ENCODE data around the gene BABAM1. TPM values are rescaled to one million over a fixed set of nuclear protein-coding genes. Genes with fewer than 3 reads are reported as not detected.

The BABAM1 gene
- total and polyA plus RNA-seq, 5 donors from 2014 or later = 82.3 to 140 (median 116) TPM

DNA sequence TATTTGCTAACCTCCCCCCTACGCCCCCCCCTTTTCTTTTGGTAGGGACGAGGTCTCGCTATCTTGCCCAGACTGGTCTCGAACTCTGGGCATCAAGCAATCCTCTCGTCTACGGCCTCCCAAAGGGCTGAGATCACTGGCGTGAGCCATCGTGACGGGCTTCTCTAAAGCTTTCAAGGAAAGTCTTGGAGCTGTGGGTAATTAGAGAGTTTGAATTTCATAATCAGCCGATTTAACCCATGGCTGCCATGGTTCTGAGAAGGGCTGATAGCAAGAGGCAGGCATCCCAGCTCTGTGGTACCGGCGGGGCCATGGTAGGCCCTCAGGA, 36.7 kb downstream of the BABAM1 start:
- Histone ChIP-seq H3K27me3 (ENCODE audit: control insufficient read depth, insufficient read depth, low read length) (no peaks in the 10 kb centered on the region), H3K9me3 (ENCODE audit: control insufficient read depth in 2 of 2, low read length in 2 of 2) (no peaks in the 10 kb centered on the region), H3K27ac (ENCODE audit: insufficient read depth, low read length, poor library complexity, severe bottlenecking) (peak overlapping the region; percentile 72), H3K4me1 (ENCODE audit: control insufficient read depth, insufficient read depth, low read length, poor library complexity, severe bottlenecking) (peaks cover 40% of the 10 kb centered on the region), H3K4me3 (ENCODE audit: low read depth, low read length) (peak overlapping the region; percentile 32), H3K36me3 (ENCODE audit: control insufficient read depth, insufficient read depth, low read length) (no peaks in the 10 kb centered on the region)
- DNase-seq = no peak
- H3K27me3 Mint-ChIP-seq = no peaks in the 10 kb centered on the region
- no peaks in the 10 kb centered on the region for H3K9me3 Mint-ChIP-seq
- H3K36me3 Mint-ChIP-seq = no peaks in the 10 kb centered on the region
- H3K4me3 Mint-ChIP-seq = peak overlapping the region; percentile 80 to 96 (median 84)
- peak overlapping the region in 2 of 3 donors; percentile 14 to 58 for H3K27ac Mint-ChIP-seq
- no peak for ATAC-seq (ENCODE audit: low read depth in 2 of 2)
- H3K4me1 Mint-ChIP-seq = peaks cover 6 to 48% (median 23%) of the 10 kb centered on the region in 4 donors

DNA sequence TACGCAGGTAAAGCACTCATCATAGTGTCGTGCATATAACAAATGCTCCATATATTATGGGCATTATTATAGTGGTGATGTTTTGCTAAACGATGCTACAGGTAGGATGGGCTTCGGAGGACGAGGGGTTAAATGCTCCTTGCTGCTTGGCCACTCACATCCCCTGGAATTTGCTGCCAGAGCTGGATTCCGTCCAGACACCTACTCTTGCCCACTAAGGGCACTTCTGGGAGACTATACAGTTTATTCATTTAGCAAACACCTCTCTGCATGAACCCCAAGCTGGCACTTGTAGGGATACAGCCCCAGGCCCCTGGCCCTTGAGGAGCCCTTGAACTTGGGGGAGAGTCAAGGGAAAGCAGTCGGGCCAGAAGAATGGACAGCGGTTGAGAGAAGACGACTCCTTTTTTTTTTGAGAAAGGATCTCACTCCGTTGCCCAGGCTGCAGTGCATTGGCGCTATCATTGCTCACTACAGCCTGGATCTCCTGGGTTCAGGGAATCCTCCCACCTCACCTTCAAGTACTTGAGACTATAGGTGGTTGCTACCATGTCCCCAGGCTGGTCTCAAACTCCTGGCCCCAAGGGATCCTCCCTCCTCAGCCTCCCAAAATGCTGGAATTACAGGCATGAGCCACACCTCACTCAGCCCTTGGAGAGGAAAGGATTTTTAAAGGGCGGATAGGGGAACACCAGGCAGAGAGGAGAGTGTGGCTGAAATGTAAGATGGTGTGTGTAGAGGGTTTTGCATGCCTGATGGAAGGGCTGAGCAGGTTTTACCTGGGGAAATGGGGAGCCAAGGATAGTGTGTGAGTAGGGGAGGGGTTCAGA, 37.4 kb downstream of the BABAM1 start:
- no peaks in the 10 kb centered on the region for H3K36me3 ChIP-seq (ENCODE audit: control insufficient read depth, insufficient read depth, low read length)
- H3K9me3 ChIP-seq (ENCODE audit: control insufficient read depth in 2 of 2, low read length in 2 of 2) = no peaks in the 10 kb centered on the region
- Mint-ChIP-seq H3K9me3 (no peaks in the 10 kb centered on the region), H3K36me3 (peaks cover 5% of the 10 kb centered on the region), H3K27ac (peak overlapping the region; percentile 73 to 95 (median 79)), H3K27me3 (no peaks in the 10 kb centered on the region), H3K4me3 (peak overlapping the region; percentile 92 to 96 (median 93)), H3K4me1 (peaks cover 11 to 55% (median 27%) of the 10 kb centered on the region in 4 donors)
- ATAC-seq (ENCODE audit: low read depth in 2 of 2) = no peak
- peak overlapping the region; percentile 88 for H3K27ac ChIP-seq (ENCODE audit: insufficient read depth, low read length, poor library complexity, severe bottlenecking)
- no peak for DNase-seq
- peak overlapping the region; percentile 44 for H3K4me3 ChIP-seq (ENCODE audit: low read depth, low read length)
- H3K4me1 ChIP-seq (ENCODE audit: control insufficient read depth, insufficient read depth, low read length, poor library complexity, severe bottlenecking) = peaks cover 43% of the 10 kb centered on the region
- H3K27me3 ChIP-seq (ENCODE audit: control insufficient read depth, insufficient read depth, low read length) = no peaks in the 10 kb centered on the region

- H3K9me3 ChIP-seq (ENCODE audit: control insufficient read depth in 2 of 2, low read length in 2 of 2) = no peaks in the 10 kb centered on the region
- peak overlapping the region; percentile 92 to 96 (median 93) for H3K4me3 Mint-ChIP-seq
- H3K9me3 Mint-ChIP-seq = no peaks in the 10 kb centered on the region
- H3K4me1 Mint-ChIP-seq = peaks cover 11 to 56% (median 28%) of the 10 kb centered on the region in 4 donors
- no peaks in the 10 kb centered on the region for H3K36me3 ChIP-seq (ENCODE audit: control insufficient read depth, insufficient read depth, low read length)
- H3K36me3 Mint-ChIP-seq = peaks cover 5% of the 10 kb centered on the region
- no peaks in the 10 kb centered on the region for H3K27me3 Mint-ChIP-seq
- H3K27ac ChIP-seq (ENCODE audit: insufficient read depth, low read length, poor library complexity, severe bottlenecking) = peak overlapping the region; percentile 88
- ATAC-seq (ENCODE audit: low read depth in 2 of 2) = no peak
- H3K4me3 ChIP-seq (ENCODE audit: low read depth, low read length) = peak overlapping the region; percentile 44
- H3K4me1 ChIP-seq (ENCODE audit: control insufficient read depth, insufficient read depth, low read length, poor library complexity, severe bottlenecking) = peaks cover 49% of the 10 kb centered on the region
- DNase-seq = no peak
- no peaks in the 10 kb centered on the region for H3K27me3 ChIP-seq (ENCODE audit: control insufficient read depth, insufficient read depth, low read length)
- H3K27ac Mint-ChIP-seq = peak overlapping the region; percentile 73 to 95 (median 79)
Measured at GRCh38 chr19:17305216-17305516, 37.9 kb downstream of the BABAM1 start.

GRCh38 chr19:17305517-17306284, 38.5 kb downstream of the BABAM1 start, which contains the start of gene MRPL34:
MRPL34 (plus strand) TSS chr19:17305872; CDS start chr19:17305893, 21 bp downstream.
- no peaks in the 10 kb centered on the region for H3K9me3 ChIP-seq (ENCODE audit: control insufficient read depth in 2 of 2, low read length in 2 of 2)
- H3K27me3 Mint-ChIP-seq = no peaks in the 10 kb centered on the region
- H3K4me3 ChIP-seq (ENCODE audit: low read depth, low read length) = peak within 1 kb of the TSS; percentile 71
- no peaks in the 10 kb centered on the region for H3K27me3 ChIP-seq (ENCODE audit: control insufficient read depth, insufficient read depth, low read length)
- peak within 1 kb of the TSS; percentile 73 to 95 (median 88) for H3K27ac Mint-ChIP-seq
- peak within 1 kb of the TSS; percentile 92 to 96 (median 93) for H3K4me3 Mint-ChIP-seq
- DNase-seq (peak; percentile 93 to 99 (median 96)), ATAC-seq (ENCODE audit: low read depth in 2 of 2) (peak; percentile 62 to 63)
- peaks cover 54% of the 10 kb centered on the region for H3K4me1 ChIP-seq (ENCODE audit: control insufficient read depth, insufficient read depth, low read length, poor library complexity, severe bottlenecking)
- H3K36me3 ChIP-seq (ENCODE audit: control insufficient read depth, insufficient read depth, low read length) = no peaks in the 10 kb centered on the region
- peaks cover 11 to 62% (median 30%) of the 10 kb centered on the region in 4 donors for H3K4me1 Mint-ChIP-seq
- peak within 1 kb of the TSS; percentile 88 for H3K27ac ChIP-seq (ENCODE audit: insufficient read depth, low read length, poor library complexity, severe bottlenecking)
- H3K9me3 Mint-ChIP-seq = no peaks in the 10 kb centered on the region
- peaks cover 5% of the 10 kb centered on the region for H3K36me3 Mint-ChIP-seq

DNA sequence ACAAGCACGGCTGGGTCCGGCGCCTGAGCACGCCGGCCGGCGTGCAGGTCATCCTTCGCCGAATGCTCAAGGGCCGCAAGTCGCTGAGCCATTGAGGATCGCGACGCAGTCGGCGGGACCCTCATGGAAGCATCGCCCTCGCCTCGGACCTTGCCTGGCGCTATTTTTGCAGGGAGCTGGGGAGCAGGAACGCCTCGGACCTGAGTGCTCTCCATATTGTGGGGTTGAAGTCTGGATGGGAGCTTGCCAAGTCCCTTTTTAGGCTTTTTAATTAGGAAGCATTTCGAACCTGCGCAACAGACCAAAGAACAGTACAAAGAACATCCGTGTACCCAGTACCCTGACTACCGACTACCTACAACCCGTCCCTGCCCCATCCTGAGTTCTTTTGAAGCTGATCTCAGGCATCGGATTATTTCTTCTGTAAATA, 39.1 kb downstream of the BABAM1 start:
- no peaks in the 10 kb centered on the region for H3K27me3 ChIP-seq (ENCODE audit: control insufficient read depth, insufficient read depth, low read length)
- H3K27me3 Mint-ChIP-seq = no peaks in the 10 kb centered on the region
- H3K36me3 Mint-ChIP-seq = peaks cover 5% of the 10 kb centered on the region
- H3K27ac ChIP-seq (ENCODE audit: insufficient read depth, low read length, poor library complexity, severe bottlenecking) = peak overlapping the region; percentile 88
- peak overlapping the region; percentile 71 for H3K4me3 ChIP-seq (ENCODE audit: low read depth, low read length)
- no peaks in the 10 kb centered on the region for H3K36me3 ChIP-seq (ENCODE audit: control insufficient read depth, insufficient read depth, low read length)
- ATAC-seq (ENCODE audit: low read depth in 2 of 2) = no peak
- no peaks in the 10 kb centered on the region for H3K9me3 Mint-ChIP-seq
- peak in 1 of 3 donors; percentile 26 for DNase-seq
- H3K9me3 ChIP-seq (ENCODE audit: control insufficient read depth in 2 of 2, low read length in 2 of 2) = no peaks in the 10 kb centered on the region
- peak overlapping the region; percentile 92 to 96 (median 93) for H3K4me3 Mint-ChIP-seq
- peaks cover 11 to 67% (median 32%) of the 10 kb centered on the region in 4 donors for H3K4me1 Mint-ChIP-seq
- peak overlapping the region in 2 of 3 donors; percentile 73 to 88 for H3K27ac Mint-ChIP-seq
- peaks cover 57% of the 10 kb centered on the region for H3K4me1 ChIP-seq (ENCODE audit: control insufficient read depth, insufficient read depth, low read length, poor library complexity, severe bottlenecking)

DNA sequence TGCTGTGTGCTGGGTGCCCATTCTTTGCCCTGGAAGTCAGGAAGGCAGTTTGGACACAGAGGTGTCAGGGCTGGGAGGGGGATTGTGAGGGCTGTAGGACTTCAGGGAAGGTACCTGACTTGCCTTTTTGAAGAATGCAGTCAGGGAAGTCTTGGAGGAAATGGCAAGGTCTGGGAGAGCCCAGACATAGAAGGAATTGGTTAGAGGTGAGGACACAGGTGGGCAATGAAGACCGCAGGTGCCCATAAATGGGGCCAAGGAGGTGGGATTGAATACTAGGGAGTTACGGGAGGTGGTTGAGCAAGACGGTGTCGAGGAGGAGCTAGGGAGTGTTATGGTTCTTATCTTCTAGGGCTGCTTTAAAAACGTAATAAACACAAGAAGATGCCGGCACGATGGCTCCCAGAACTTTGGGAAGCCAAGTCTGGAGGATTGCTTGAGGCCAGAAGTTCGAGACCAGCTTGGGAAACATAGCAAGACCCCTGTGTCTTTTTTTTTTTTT, 40.7 kb downstream of the BABAM1 start:
- Histone ChIP-seq H3K27me3 (ENCODE audit: control insufficient read depth, insufficient read depth, low read length) (no peaks in the 10 kb centered on the region), H3K4me3 (ENCODE audit: low read depth, low read length) (no peak overlapping the region), H3K4me1 (ENCODE audit: control insufficient read depth, insufficient read depth, low read length, poor library complexity, severe bottlenecking) (peaks cover 47% of the 10 kb centered on the region), H3K27ac (ENCODE audit: insufficient read depth, low read length, poor library complexity, severe bottlenecking) (no peak overlapping the region), H3K9me3 (ENCODE audit: control insufficient read depth in 2 of 2, low read length in 2 of 2) (no peaks in the 10 kb centered on the region), H3K36me3 (ENCODE audit: control insufficient read depth, insufficient read depth, low read length) (no peaks in the 10 kb centered on the region)
- ATAC-seq (ENCODE audit: low read depth in 2 of 2) = no peak
- H3K4me3 Mint-ChIP-seq = peak overlapping the region in 3 of 4 donors; percentile 48 to 74 (median 72)
- H3K9me3 Mint-ChIP-seq = no peaks in the 10 kb centered on the region
- peak overlapping the region in 1 of 3 donors; percentile 93 for H3K27ac Mint-ChIP-seq
- H3K36me3 Mint-ChIP-seq = peaks cover 5% of the 10 kb centered on the region
- DNase-seq = no peak
- H3K4me1 Mint-ChIP-seq = peaks cover 11 to 62% (median 31%) of the 10 kb centered on the region in 4 donors
- no peaks in the 10 kb centered on the region for H3K27me3 Mint-ChIP-seq

- Mint-ChIP-seq H3K27ac (peak within 1 kb of the TSS; percentile 94 to 98 (median 97)), H3K36me3 (peaks cover 5% of the 10 kb centered on the region), H3K27me3 (no peaks in the 10 kb centered on the region), H3K4me3 (peak within 1 kb of the TSS; percentile 92 to 99 (median 98)), H3K4me1 (peaks cover 11 to 57% (median 24%) of the 10 kb centered on the region in 4 donors), H3K9me3 (no peaks in the 10 kb centered on the region)
- peak; percentile 99 to 100 (median 100) for DNase-seq
- peaks cover 9% of the 10 kb centered on the region for H3K36me3 ChIP-seq (ENCODE audit: control insufficient read depth, insufficient read depth, low read length)
- peaks cover 35% of the 10 kb centered on the region for H3K4me1 ChIP-seq (ENCODE audit: control insufficient read depth, insufficient read depth, low read length, poor library complexity, severe bottlenecking)
- H3K27ac ChIP-seq (ENCODE audit: insufficient read depth, low read length, poor library complexity, severe bottlenecking) = peak within 1 kb of the TSS; percentile 82
- no peaks in the 10 kb centered on the region for H3K9me3 ChIP-seq (ENCODE audit: control insufficient read depth in 2 of 2, low read length in 2 of 2)
- H3K4me3 ChIP-seq (ENCODE audit: low read depth, low read length) = peak within 1 kb of the TSS; percentile 81
- ATAC-seq (ENCODE audit: low read depth in 2 of 2) = peak; percentile 85 to 87
- no peaks in the 10 kb centered on the region for H3K27me3 ChIP-seq (ENCODE audit: control insufficient read depth, insufficient read depth, low read length)
Measured at GRCh38 chr19:17309198-17309964, 42.1 kb downstream of the BABAM1 start, which contains the start of gene DDA1. DDA1 (plus strand) TSS chr19:17309563; CDS start chr19:17309655, 92 bp downstream.

All from CD4-positive, CD25-positive, alpha-beta regulatory T cell (primary cell).